IMR-90 (cell line): ENCODE data around the gene KCNMB2. TPM values are rescaled to one million over a fixed set of nuclear protein-coding genes. Genes with fewer than 3 reads are reported as not detected.

Experiments
- ATAC-seq: fragments of 200-7000 bp; cut with Tn5 transposase; 2 replicates; pipeline ENCODE4 v1.9.1; 2020; ENCODE audit warnings: low read depth, mild to moderate bottlenecking, moderate library complexity
- BruUV-seq: library from RNA; stranded (reverse); fragments of 400-500 nt; replicated peaks from 2 replicates; lab custom pipeline; 2021; lab: Mats Ljungman, UMichigan
- CTCF ChIA-PET: fragments of 300-600 bp; formaldehyde crosslinking; extraction: SDS; loops from one replicate; lab custom pipeline; 2021; ENCODE audit warnings: antibody characterized with exemption; lab: Yijun Ruan, JAX
- POLR2A ChIA-PET: fragments of 300-600 bp; sonication (Branson Sonifier 250); formaldehyde crosslinking; loops from one replicate; lab custom pipeline; 2022; ENCODE audit warnings: antibody characterized with exemption; ENCODE audit not compliant: unreplicated experiment; lab: Charles Lee
- DNase-seq: peaks from one replicate; pipeline ENCODE4 v3.0.0; 2013
- H2AFZ ChIP-seq: replicated peaks from 2 replicates; pipeline ENCODE3; 2013; ENCODE audit warnings: low read length, mild to moderate bottlenecking; ENCODE audit not compliant: poor library complexity
- H2AK5ac ChIP-seq: 2 replicates; pipeline ENCODE4 v1.6.1; 2013; ENCODE audit warnings: low read depth, low read length, inconsistent platforms
- H2AK9ac ChIP-seq: replicated peaks from 2 replicates; pipeline ENCODE3; 2013; ENCODE audit warnings: mild to moderate bottlenecking, low read depth, low read length, moderate library complexity; ENCODE audit not compliant: poor library complexity
- H2BK120ac ChIP-seq: 2 replicates; pipeline ENCODE4 v1.6.1; 2013; ENCODE audit warnings: low read depth, low read length, inconsistent platforms
- H2BK15ac ChIP-seq: 3 replicates; pipeline ENCODE4 v1.6.1; 2013; ENCODE audit warnings: low read depth, low read length, inconsistent platforms
- H2BK20ac ChIP-seq: 2 replicates; pipeline ENCODE4 v1.6.1; 2013; ENCODE audit warnings: low read depth, mild to moderate bottlenecking, inconsistent platforms, low read length, moderate library complexity
- H2BK5ac ChIP-seq: 2 replicates; pipeline ENCODE4 v1.6.1; 2013; ENCODE audit warnings: mild to moderate bottlenecking, low read depth, low read length, inconsistent platforms; ENCODE audit not compliant: poor library complexity, severe bottlenecking
- H3K14ac ChIP-seq: replicated peaks from 2 replicates; pipeline ENCODE4 v1.6.1; 2013; ENCODE audit warnings: low read depth, low read length, inconsistent platforms
- H3K18ac ChIP-seq: 2 replicates; pipeline ENCODE4 v1.6.1; 2013; ENCODE audit warnings: low read depth, low read length, control low read depth
- H3K23ac ChIP-seq: 2 replicates; pipeline ENCODE4 v1.6.1; 2013; ENCODE audit warnings: low read depth, low read length, inconsistent platforms
- H3K27ac ChIP-seq: 2 replicates; pipeline ENCODE4 v1.5.1; 2013; ENCODE audit warnings: mild to moderate bottlenecking, control low read depth, low read length; ENCODE audit not compliant: insufficient read depth
- H3K27me3 ChIP-seq: 2 replicates; pipeline ENCODE4 v1.6.1; 2013; ENCODE audit warnings: low read length; ENCODE audit not compliant: control insufficient read depth, insufficient read depth
- H3K36me3 ChIP-seq: 2 replicates; pipeline ENCODE4 v1.6.1; 2013; ENCODE audit warnings: low read length, mixed read lengths; ENCODE audit not compliant: control insufficient read depth, insufficient read depth
- H3K4ac ChIP-seq: 2 replicates; pipeline ENCODE4 v1.6.1; 2013; ENCODE audit warnings: low read depth, low read length, inconsistent platforms
- H3K4me1 ChIP-seq: 2 replicates; pipeline ENCODE4 v1.6.1; 2013; ENCODE audit warnings: low read length, mixed read lengths; ENCODE audit not compliant: control insufficient read depth, insufficient read depth
- H3K4me2 ChIP-seq: 2 replicates; pipeline ENCODE4 v1.6.1; 2013; ENCODE audit warnings: low read depth, mild to moderate bottlenecking, control low read depth, low read length, moderate library complexity
- H3K4me3 ChIP-seq: 2 replicates; pipeline ENCODE4 v1.5.1; 2013; ENCODE audit warnings: low read depth, mild to moderate bottlenecking, control low read depth, low read length, moderate library complexity; ENCODE audit not compliant: insufficient read depth
- H3K56ac ChIP-seq: 2 replicates; pipeline ENCODE4 v1.6.1; 2013; ENCODE audit warnings: low read length, inconsistent platforms; ENCODE audit not compliant: insufficient read depth; ENCODE audit errors: extremely low read depth
- H3K79me1 ChIP-seq, 2 experiments: 2 replicates each; pipeline ENCODE4 v1.6.1; 2013; ENCODE audit warnings: low read length in 2 of 2, inconsistent platforms in 1 of 2, low read depth in 1 of 2
- H3K9ac ChIP-seq: 2 replicates; pipeline ENCODE4 v1.6.1; 2013; ENCODE audit warnings: low read depth, low read length, control low read depth
- H3K9me1 ChIP-seq: 2 replicates; pipeline ENCODE4 v1.6.1; 2013; ENCODE audit warnings: low read length, inconsistent platforms; ENCODE audit not compliant: insufficient read depth
- H3K9me3 ChIP-seq: 2 replicates; pipeline ENCODE4 v1.6.1; 2013; ENCODE audit warnings: low read length; ENCODE audit not compliant: control insufficient read depth, insufficient read depth
- H4K20me1 ChIP-seq: 2 replicates; pipeline ENCODE4 v1.6.1; 2013; ENCODE audit warnings: low read length, inconsistent platforms; ENCODE audit not compliant: insufficient read depth
- H4K5ac ChIP-seq: 2 replicates; pipeline ENCODE4 v1.6.1; 2013; ENCODE audit warnings: mild to moderate bottlenecking, low read depth, low read length, control low read depth
- H4K8ac ChIP-seq, 2 experiments: 2 replicates each; pipeline ENCODE4 v1.6.1; 2013; ENCODE audit warnings: low read depth in 2 of 2, low read length in 2 of 2, control low read depth in 1 of 2, inconsistent platforms in 1 of 2
- H4K91ac ChIP-seq: 2 replicates; pipeline ENCODE4 v1.6.1; 2013; ENCODE audit warnings: low read depth, low read length, inconsistent platforms; ENCODE audit not compliant: insufficient read depth
- BHLHE40 ChIP-seq: fragments of 150-350 bp; IDR thresholded peaks from 2 replicates; pipeline ENCODE4 v1.6.1; 2016; ENCODE audit warnings: mild to moderate bottlenecking, low read depth, low read length
- CEBPB ChIP-seq: IDR thresholded peaks from 2 replicates; pipeline ENCODE4 v1.6.1; 2012; ENCODE audit warnings: low read depth, low read length, improper control_type of control experiment
- MAZ ChIP-seq: IDR thresholded peaks from 2 replicates; pipeline ENCODE4 v1.6.1; 2012; ENCODE audit warnings: low read depth, mild to moderate bottlenecking, low read length, improper control_type of control experiment, moderate library complexity, borderline replicate concordance
- WGBS, 2 experiments: methylation state at CpG; one replicate each; pipeline versions ENCODE4 v1.1.5 to v1.1.7; 2013; ENCODE audit warnings: missing lambda C conversion rate in 2 of 2; ENCODE audit not compliant: insufficient read length in 1 of 2; ENCODE audit errors: extremely low coverage in 2 of 2; 5-methylcytosine and 5-hydroxymethylcytosine counted together
- dilution Hi-C: fragments of 300-500 bp; cut with HindIII; formaldehyde crosslinking; loops from one replicate; pipeline ENCODE4 v1.14.3; 2018; ENCODE audit warnings: low sequenced_read_pairs; ENCODE audit not compliant: unreplicated experiment
- in situ Hi-C: fragments of 300-500 bp; cut with MboI; formaldehyde crosslinking; loops from 3 replicates; pipeline ENCODE4 v1.14.3; 2019; ENCODE audit warnings: low sequenced_read_pairs, inconsistent platforms, mixed read lengths
- intact Hi-C: fragments of 100-400 bp; cut with micrococcal nuclease; formaldehyde crosslinking; loops from 2 replicates; pipeline ENCODE4 v1.10.0; 2022
- polyA plus RNA-seq, 3 experiments: library from polyadenylated mRNA; depleted of rRNA; stranded (reverse); fragments of >200 nt; gene quantifications; 2 replicates each; pipeline ENCODE4 v1.2.3, GENCODE V29; 2012; ENCODE audit warnings: low replicate concordance in 1 of 3
- total RNA-seq: library from RNA; depleted of rRNA; stranded (reverse); fragments of >200 nt; gene quantifications from 2 replicates; pipeline ENCODE4 v1.2.3, GENCODE V29; 2012
- TF ChIP-seq, protein P1 (sequence below): fragments of 150-350 bp; IDR thresholded peaks from 2 replicates; pipeline ENCODE4 v1.6.1; 2016; ENCODE audit warnings: low read depth, mild to moderate bottlenecking, low read length, moderate library complexity, borderline replicate concordance
- TF ChIP-seq, protein P2 (sequence below): fragments of 150-350 bp; IDR thresholded peaks from 2 replicates; pipeline ENCODE4 v1.6.1; 2017; ENCODE audit warnings: mild to moderate bottlenecking, antibody characterized with exemption, low read length, low read depth

Gene KCNMB2
- total and polyA plus RNA-seq, 2 of the 4 experiments (the other 2 are of a cell fraction), result not detected

DNA sequence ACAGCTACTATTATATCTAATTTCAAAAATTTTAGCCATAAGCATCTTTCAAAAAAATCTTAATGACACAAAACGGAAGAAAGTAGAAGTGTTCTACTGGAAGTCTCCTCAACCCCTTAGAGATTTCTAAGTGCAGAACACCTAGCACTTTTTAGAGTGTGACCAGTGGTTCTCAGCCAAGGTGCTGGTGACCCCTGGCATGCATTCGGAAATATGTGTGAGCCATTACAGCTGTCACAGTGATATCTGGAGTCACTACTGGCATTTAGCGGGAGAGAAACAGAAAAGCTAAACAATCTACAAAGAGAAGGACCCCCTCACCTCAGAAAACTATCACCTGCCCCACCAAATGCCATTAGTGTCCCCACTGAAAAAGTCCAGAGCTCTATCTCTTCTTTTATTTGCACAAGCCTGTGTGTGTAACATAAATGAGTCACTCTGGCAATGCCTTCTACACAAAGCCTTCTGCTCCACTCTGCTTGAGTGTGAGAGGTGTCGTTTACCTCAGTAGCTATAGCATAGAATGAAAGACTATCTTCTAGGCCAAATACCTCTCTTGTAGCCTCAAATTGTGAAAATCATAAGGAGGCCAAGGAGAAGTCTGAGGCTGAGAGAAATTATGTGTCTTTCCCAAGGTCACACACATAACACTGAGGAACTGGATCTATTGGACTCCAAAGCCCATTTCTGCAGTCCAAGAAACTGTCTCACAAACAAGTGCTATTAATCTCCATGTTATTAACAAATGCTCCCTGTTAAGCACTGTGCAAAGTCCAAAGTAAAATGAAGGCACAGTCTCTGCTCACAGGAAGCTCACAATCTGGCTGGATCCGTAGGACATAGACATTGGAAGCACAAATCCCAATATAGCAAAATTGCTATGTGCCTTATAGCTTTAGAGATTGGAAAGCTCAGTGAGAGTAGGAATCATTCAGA, 28.5 kb upstream of the KCNMB2 start:
- in situ Hi-C loops, result no loop called here
- Histone ChIP-seq H4K8ac (no peak overlapping the region), H3K9me1 (no peaks in the 10 kb centered on the region), H3K23ac (no peak overlapping the region), H2BK15ac (no peak overlapping the region), H2BK5ac (no peak overlapping the region), H3K4me2 (no peak overlapping the region), H3K4me1 (no peaks in the 10 kb centered on the region; the same call in 1 of the 2 replicates), H3K27ac (no peak overlapping the region), H3K9me3 (no peaks in the 10 kb centered on the region), H3K27me3 (no peaks in the 10 kb centered on the region), H3K4me3 (no peak overlapping the region), H3K4ac (no peak overlapping the region), H3K56ac (no peak overlapping the region), H4K20me1 (no peaks in the 10 kb centered on the region), H2AK5ac (no peak overlapping the region), H3K18ac (no peak overlapping the region), H4K5ac (no peak overlapping the region), H3K36me3 (no peaks in the 10 kb centered on the region), H4K91ac (no peak overlapping the region), H2BK20ac (no peak overlapping the region), H3K79me1 (no peaks in the 10 kb centered on the region), H2AFZ (no peak overlapping the region), H3K14ac (no peak overlapping the region), H2AK9ac (no peak overlapping the region), H2BK120ac (no peak overlapping the region), H3K9ac (no peak overlapping the region)
- TF ChIP-seq, protein P1, sequence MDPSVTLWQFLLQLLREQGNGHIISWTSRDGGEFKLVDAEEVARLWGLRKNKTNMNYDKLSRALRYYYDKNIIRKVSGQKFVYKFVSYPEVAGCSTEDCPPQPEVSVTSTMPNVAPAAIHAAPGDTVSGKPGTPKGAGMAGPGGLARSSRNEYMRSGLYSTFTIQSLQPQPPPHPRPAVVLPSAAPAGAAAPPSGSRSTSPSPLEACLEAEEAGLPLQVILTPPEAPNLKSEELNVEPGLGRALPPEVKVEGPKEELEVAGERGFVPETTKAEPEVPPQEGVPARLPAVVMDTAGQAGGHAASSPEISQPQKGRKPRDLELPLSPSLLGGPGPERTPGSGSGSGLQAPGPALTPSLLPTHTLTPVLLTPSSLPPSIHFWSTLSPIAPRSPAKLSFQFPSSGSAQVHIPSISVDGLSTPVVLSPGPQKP, result no peak
- TF ChIP-seq, protein P2, sequence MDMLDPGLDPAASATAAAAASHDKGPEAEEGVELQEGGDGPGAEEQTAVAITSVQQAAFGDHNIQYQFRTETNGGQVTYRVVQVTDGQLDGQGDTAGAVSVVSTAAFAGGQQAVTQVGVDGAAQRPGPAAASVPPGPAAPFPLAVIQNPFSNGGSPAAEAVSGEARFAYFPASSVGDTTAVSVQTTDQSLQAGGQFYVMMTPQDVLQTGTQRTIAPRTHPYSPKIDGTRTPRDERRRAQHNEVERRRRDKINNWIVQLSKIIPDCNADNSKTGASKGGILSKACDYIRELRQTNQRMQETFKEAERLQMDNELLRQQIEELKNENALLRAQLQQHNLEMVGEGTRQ, result no peak
- TF ChIP-seq CEBPB (no peak), BHLHE40 (no peak), MAZ (no peak)
- no peak for ATAC-seq
- WGBS, 2 experiments, result no CpG with 5 or more reads among the region's 5 CpGs
- no TSS peak for BruUV-seq
- intact Hi-C loops, result no loop called here
- dilution Hi-C loops, result no loop called here
- ChIA-PET CTCF (no interaction called here), POLR2A (no interaction called here)
- DNase-seq, result no peak
